ENCODE measurements around the gene CIBAR2. TPM values are rescaled to one million over a fixed set of nuclear protein-coding genes. Genes with fewer than 3 reads are reported as not detected.

Gene CIBAR2
- total and polyA plus RNA-seq, 7 donors = not detected

DNA sequence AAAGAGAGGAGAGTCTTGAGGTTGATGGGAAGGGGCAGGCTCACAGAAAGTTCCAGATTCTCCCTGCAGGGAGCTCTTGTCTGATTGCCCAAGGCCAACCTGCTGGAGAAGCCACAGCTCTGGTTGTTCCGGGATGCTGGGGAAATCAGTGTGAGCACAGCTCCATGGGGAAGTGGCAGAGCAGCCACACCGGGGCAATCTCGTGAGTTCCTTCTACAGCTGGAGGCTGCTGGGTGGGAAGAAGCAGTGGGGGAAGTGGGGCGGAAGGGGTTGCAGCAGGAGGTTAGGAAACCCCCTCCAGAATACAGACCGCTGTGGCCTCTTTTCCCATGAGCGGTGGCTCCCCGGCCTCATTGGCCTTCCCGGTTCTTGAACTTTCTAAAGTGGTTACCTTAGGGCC, 50.7 kb downstream of the CIBAR2 start:
- intact Hi-C loops (cut with DNase I) = no loop called here
- TF ChIP-seq POLR2A (IDR thresholded peaks at IDR 0.05) (no peak), POLR2AphosphoS5 (IDR thresholded peaks at IDR 0.05) (no peak), EP300 (IDR thresholded peaks at IDR 0.05) (no peak)
- TF ChIP-seq, protein P1, sequence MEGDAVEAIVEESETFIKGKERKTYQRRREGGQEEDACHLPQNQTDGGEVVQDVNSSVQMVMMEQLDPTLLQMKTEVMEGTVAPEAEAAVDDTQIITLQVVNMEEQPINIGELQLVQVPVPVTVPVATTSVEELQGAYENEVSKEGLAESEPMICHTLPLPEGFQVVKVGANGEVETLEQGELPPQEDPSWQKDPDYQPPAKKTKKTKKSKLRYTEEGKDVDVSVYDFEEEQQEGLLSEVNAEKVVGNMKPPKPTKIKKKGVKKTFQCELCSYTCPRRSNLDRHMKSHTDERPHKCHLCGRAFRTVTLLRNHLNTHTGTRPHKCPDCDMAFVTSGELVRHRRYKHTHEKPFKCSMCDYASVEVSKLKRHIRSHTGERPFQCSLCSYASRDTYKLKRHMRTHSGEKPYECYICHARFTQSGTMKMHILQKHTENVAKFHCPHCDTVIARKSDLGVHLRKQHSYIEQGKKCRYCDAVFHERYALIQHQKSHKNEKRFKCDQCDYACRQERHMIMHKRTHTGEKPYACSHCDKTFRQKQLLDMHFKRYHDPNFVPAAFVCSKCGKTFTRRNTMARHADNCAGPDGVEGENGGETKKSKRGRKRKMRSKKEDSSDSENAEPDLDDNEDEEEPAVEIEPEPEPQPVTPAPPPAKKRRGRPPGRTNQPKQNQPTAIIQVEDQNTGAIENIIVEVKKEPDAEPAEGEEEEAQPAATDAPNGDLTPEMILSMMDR (IDR thresholded peaks at IDR 0.05) = no peak
- H3K27me3 ChIP-seq = no peaks in the 10 kb centered on the region
- peak overlapping the region in 1 of 4 donors; percentile 31 for H3K27ac ChIP-seq
- H3K4me3 ChIP-seq = no peak overlapping the region
- no peaks in the 10 kb centered on the region for H3K9me3 ChIP-seq
- peak; percentile 78 for DNase-seq
- WGBS, 2 donors = 54 to 86% methylated on average over 8 of the region's 8 CpGs
- H3K4me1 ChIP-seq = peaks cover 0 to 7% (median 3%) of the 10 kb centered on the region in 4 donors
- peaks cover 0 to 9% (median 2%) of the 10 kb centered on the region in 4 donors for H3K36me3 ChIP-seq

DNA sequence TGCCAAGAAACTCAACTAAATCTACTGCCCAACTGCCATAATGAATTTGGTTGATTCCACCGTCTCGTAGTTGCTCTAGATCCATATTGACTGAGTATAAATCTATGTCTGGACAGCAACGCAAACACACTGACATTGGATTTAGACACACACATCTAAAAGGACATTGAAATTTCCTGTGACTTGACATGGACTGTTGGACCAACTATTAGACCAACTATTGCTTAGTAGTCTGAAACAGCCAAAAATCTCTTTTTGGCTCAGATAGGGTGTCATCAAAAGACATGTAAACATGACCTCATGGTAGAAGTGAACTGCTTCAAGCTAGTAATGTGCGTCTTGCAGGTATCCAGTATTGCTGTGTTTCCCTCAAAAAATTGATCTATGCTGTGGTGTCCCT, 53.4 kb downstream of the CIBAR2 start:
- intact Hi-C loops (cut with DNase I) = no loop called here
- H3K36me3 ChIP-seq = peaks cover 0 to 5% (median 0%) of the 10 kb centered on the region in 4 donors

DNA sequence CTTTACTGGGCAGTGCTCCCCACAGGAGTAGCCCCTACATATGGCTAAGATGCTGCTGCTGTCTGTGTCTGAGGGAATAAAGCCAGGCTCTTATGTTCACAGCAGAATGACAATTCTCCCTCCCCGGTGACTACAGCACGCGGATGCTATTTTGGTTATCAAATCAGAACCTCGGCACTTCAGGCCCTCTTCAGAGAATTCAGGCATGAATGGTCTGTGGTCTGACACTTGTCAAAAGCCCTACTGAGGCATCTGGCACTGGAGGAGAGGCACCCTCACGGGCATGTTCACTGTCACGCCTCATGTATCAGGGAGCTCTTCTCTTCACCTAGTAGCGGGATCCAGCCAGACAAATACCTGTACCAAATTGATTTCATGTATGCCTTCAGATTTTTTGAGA, 54.3 kb downstream of the CIBAR2 start:
- no peaks in the 10 kb centered on the region for H3K9me3 ChIP-seq
- TF ChIP-seq, protein P1 (IDR thresholded peaks at IDR 0.05) = no peak
- TF ChIP-seq POLR2AphosphoS5 (IDR thresholded peaks at IDR 0.05) (no peak), EP300 (IDR thresholded peaks at IDR 0.05) (no peak), POLR2A (IDR thresholded peaks at IDR 0.05) (no peak)
- H3K4me3 ChIP-seq = no peak overlapping the region
- no peaks in the 10 kb centered on the region for H3K27me3 ChIP-seq
- H3K36me3 ChIP-seq = peaks cover 0 to 5% (median 0%) of the 10 kb centered on the region in 4 donors
- 75 to 93% methylated on average over 7 of the region's 7 CpGs for WGBS, 2 donors
- no peak overlapping the region for H3K27ac ChIP-seq
- intact Hi-C loops (cut with DNase I) = no loop called here
- H3K4me1 ChIP-seq = peaks cover 0 to 27% (median 22%) of the 10 kb centered on the region in 4 donors
- no peak for DNase-seq

More for the DNA sequence above, 53.4 kb downstream of the CIBAR2 start:
- no peak overlapping the region for H3K27ac ChIP-seq
- H3K4me3 ChIP-seq = no peak overlapping the region
- no peaks in the 10 kb centered on the region for H3K9me3 ChIP-seq
- peaks cover 0 to 27% (median 22%) of the 10 kb centered on the region in 4 donors for H3K4me1 ChIP-seq
- TF ChIP-seq POLR2A (IDR thresholded peaks at IDR 0.05) (no peak), POLR2AphosphoS5 (IDR thresholded peaks at IDR 0.05) (no peak), EP300 (IDR thresholded peaks at IDR 0.05) (no peak)
- TF ChIP-seq, protein P1 (IDR thresholded peaks at IDR 0.05) = no peak
- H3K27me3 ChIP-seq = no peaks in the 10 kb centered on the region
- no peak for DNase-seq
- 76 to 96% methylated on average over 4 of the region's 4 CpGs for WGBS, 2 donors

DNA sequence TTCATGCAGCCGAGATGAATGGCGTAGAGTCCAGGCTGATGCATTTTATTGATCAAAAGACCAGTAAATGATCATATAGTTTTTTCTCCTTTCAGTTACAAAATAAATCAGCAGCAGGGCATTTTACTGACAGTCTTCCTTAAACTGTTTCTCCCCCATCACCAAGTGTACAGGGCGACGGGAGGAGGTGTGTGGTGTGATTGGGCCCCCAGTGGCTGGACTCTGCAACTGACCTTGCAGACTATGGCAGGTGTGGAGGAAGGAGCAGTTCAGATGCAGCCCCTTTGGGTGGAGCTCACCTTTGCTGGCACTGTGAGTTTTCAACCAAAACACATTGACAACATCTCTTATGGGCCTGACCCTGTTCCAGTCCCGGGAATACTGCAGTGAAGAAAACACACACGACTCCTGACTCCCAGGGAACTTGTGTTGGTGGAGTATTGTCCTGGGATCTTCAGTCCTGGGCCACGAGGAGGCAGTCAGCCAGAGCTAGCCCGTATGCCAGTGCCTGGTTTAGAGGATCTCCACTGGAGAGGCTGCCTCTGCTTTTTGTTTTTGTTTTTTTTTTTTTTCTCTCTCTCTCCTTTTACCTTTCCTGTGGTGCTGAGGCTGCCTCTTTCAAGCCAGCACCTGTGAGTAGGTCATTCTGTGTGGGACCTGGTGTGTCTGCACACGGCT, 54.9 kb downstream of the CIBAR2 start:
- no peak for TF ChIP-seq EP300 (IDR thresholded peaks at IDR 0.05)
- TF ChIP-seq, protein P1 (IDR thresholded peaks at IDR 0.05) = peak in 1 of 4 experiments; percentile 21

More for the DNA sequence above, 54.9 kb downstream of the CIBAR2 start:
- no peak for DNase-seq
- Histone ChIP-seq H3K27me3 (no peaks in the 10 kb centered on the region), H3K27ac (no peak overlapping the region), H3K36me3 (peaks cover 0 to 5% (median 0%) of the 10 kb centered on the region in 4 donors), H3K4me3 (no peak overlapping the region), H3K4me1 (peaks cover 0 to 26% (median 22%) of the 10 kb centered on the region in 4 donors), H3K9me3 (no peaks in the 10 kb centered on the region)
- intact Hi-C loops (cut with DNase I) = no loop called here
- 52 to 76% methylated on average over 9 of the region's 9 CpGs for WGBS, 2 donors

All from sigmoid colon (tissue), 7 donors.